Brain pericyte (primary cell): ENCODE measurements around the gene TFPI2.

ENCODE experiments used
- DNase-seq: peaks from one replicate; pipeline ENCODE4 v3.0.0-alpha.2; 2012; ENCODE audit warnings: low read depth, low spot score

Gene TFPI2

GRCh38 chr7:93858857-93859256 lies 31.7 kb downstream of the TFPI2 start:
- no peak for DNase-seq

GRCh38 chr7:93856323-93856722 lies 34.2 kb downstream of the TFPI2 start:
- no peak for DNase-seq

DNA sequence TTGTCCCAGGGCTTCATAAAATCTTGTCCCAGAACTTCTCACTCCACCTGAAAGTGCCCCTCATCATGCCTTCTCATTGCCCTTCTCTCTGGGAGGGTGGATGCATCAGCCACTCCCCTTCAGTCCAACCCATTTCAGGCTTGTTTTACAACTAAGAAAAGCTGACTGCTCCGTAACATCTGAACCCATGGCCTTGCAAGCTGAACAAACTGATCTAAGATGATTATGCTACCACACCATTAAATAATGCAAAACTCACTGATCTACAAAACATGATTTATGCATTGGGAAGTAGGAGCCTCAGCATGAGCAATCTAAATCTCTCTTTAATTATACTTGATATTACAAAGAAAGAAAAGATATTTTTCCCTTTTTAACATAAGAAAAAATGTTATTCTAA lies 34.8 kb downstream of the TFPI2 start:
- no peak for DNase-seq

DNA sequence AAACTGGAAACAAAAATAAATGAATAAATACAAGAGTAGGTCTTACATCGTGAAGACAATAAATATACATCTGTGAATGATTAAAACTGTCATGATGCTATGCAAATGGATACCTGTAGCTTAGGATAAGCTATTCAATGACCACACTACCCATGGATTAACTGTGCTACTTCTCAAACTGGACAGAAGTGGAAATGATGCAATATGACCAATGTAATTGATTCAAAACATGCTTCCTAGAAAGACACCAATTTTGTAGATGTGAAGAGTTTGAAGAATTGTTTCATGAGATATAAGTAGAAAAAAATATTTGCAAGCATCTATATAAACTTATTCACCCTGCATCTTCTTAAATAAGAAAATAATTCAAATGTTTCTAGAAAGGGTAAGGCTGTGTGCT lies 36.1 kb downstream of the TFPI2 start:
- DNase-seq: no peak

- no peak for DNase-seq
These were observed 39.0 kb downstream of the TFPI2 start for GRCh38 chr7:93851536-93851935.

GRCh38 chr7:93843260-93843659 lies 47.3 kb downstream of the TFPI2 start:
- no peak for DNase-seq

- no peak for DNase-seq
These were observed 51.6 kb downstream of the TFPI2 start for GRCh38 chr7:93838966-93839365.

- no peak for DNase-seq
These were observed 53.3 kb downstream of the TFPI2 start for GRCh38 chr7:93837245-93837644.

DNA sequence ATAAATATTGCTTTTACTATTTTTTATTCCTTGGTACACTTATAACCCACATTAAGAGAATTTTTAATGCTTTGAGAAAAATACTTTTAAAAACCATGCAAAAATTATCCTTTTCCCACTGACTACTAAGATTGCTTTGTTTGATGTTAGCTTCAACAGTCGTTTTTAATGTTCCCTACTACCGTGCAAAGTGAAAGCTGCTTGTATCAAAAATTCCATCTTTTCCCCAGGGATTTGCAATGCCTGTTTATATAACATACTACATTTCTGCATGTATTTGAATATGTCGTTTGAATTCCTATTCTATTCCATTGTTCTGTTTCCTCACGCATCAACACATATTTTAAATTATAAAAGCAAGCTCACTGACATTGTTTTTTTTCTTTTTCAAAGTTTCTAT lies 54.4 kb downstream of the TFPI2 start:
- DNase-seq: no peak

GRCh38 chr7:93835702-93836101 lies 54.9 kb downstream of the TFPI2 start:
- DNase-seq: no peak
